H9 (cell line): ENCODE results near the gene GABRB3. TPM values are rescaled to one million over a fixed set of nuclear protein-coding genes. Genes with fewer than 3 reads are reported as not detected.

ENCODE experiments used
- DNase-seq: peaks from one replicate; pipeline ENCODE4 v3.0.0-alpha.2; 2017
- H2AFZ ChIP-seq: one replicate; pipeline ENCODE4 v1.6.1; 2013; ENCODE audit warnings: mild to moderate bottlenecking, low read length, control low read depth, moderate library complexity
- H2AK5ac ChIP-seq: 2 replicates; pipeline ENCODE4 v1.6.1; 2013; ENCODE audit warnings: low read length, control low read depth, mixed read lengths; ENCODE audit not compliant: insufficient read length
- H2BK120ac ChIP-seq: one replicate; pipeline ENCODE4 v1.6.1; 2013; ENCODE audit warnings: low read depth, mild to moderate bottlenecking, low read length, control low read depth, inconsistent platforms; ENCODE audit not compliant: poor library complexity, severe bottlenecking
- H2BK12ac ChIP-seq: 2 replicates; pipeline ENCODE4 v1.6.1; 2013; ENCODE audit warnings: low read length, control low read depth, mixed read lengths, low read depth; ENCODE audit not compliant: insufficient read length
- H2BK15ac ChIP-seq: 2 replicates; pipeline ENCODE4 v1.6.1; 2013; ENCODE audit warnings: low read depth, low read length, control low read depth
- H2BK20ac ChIP-seq: one replicate; pipeline ENCODE4 v1.6.1; 2013; ENCODE audit warnings: low read depth, mild to moderate bottlenecking, low read length, control low read depth, inconsistent platforms; ENCODE audit not compliant: poor library complexity, severe bottlenecking
- H2BK5ac ChIP-seq: 2 replicates; pipeline ENCODE4 v1.6.1; 2013; ENCODE audit warnings: low read length, control low read depth, mixed read lengths; ENCODE audit not compliant: insufficient read length
- H3K14ac ChIP-seq: 2 replicates; pipeline ENCODE4 v1.6.1; 2013; ENCODE audit warnings: low read length, control low read depth; ENCODE audit not compliant: insufficient read depth
- H3K18ac ChIP-seq: 2 replicates; pipeline ENCODE4 v1.6.1; 2013; ENCODE audit warnings: low read depth, mild to moderate bottlenecking, mixed read lengths, low read length, control low read depth; ENCODE audit not compliant: insufficient read length
- H3K23ac ChIP-seq: 2 replicates; pipeline ENCODE4 v1.6.1; 2013; ENCODE audit warnings: low read length, control low read depth, mixed read lengths, low read depth; ENCODE audit not compliant: insufficient read length
- H3K23me2 ChIP-seq: 2 replicates; pipeline ENCODE4 v1.6.1; 2013; ENCODE audit warnings: low read depth, mild to moderate bottlenecking, mixed read lengths, low read length, control low read depth; ENCODE audit not compliant: insufficient read length, poor library complexity, severe bottlenecking
- H3K27ac ChIP-seq: 2 replicates; pipeline ENCODE4 v1.5.1; 2013; ENCODE audit warnings: low read length, control low read depth, mixed read lengths, low read depth; ENCODE audit not compliant: insufficient read length
- H3K27me3 ChIP-seq: 2 replicates; pipeline ENCODE4 v1.6.1; 2013; ENCODE audit warnings: low read length, control low read depth, inconsistent platforms; ENCODE audit not compliant: insufficient read depth
- H3K4ac ChIP-seq: 2 replicates; pipeline ENCODE4 v1.6.1; 2013; ENCODE audit warnings: low read depth, mild to moderate bottlenecking, control low read depth, inconsistent platforms, low read length, moderate library complexity
- H3K4me1 ChIP-seq: 2 replicates; pipeline ENCODE4 v1.6.1; 2013; ENCODE audit warnings: low read length, control low read depth, inconsistent platforms; ENCODE audit not compliant: insufficient read depth
- H3K4me2 ChIP-seq: 2 replicates; pipeline ENCODE4 v1.6.1; 2013; ENCODE audit warnings: low read length, control low read depth, mixed read lengths; ENCODE audit not compliant: insufficient read length, insufficient read depth
- H3K56ac ChIP-seq: 2 replicates; pipeline ENCODE4 v1.6.1; 2013; ENCODE audit warnings: low read depth, mild to moderate bottlenecking, mixed read lengths, low read length, control low read depth; ENCODE audit not compliant: insufficient read length
- H3K79me1 ChIP-seq: 2 replicates; pipeline ENCODE4 v1.6.1; 2013; ENCODE audit warnings: low read depth, mild to moderate bottlenecking, moderate library complexity, low read length, control low read depth, inconsistent platforms; ENCODE audit not compliant: insufficient read depth, poor library complexity, severe bottlenecking
- H3K79me2 ChIP-seq: 2 replicates; pipeline ENCODE4 v1.6.1; 2013; ENCODE audit warnings: low read length, control low read depth, inconsistent platforms; ENCODE audit not compliant: insufficient read depth
- H3K9ac ChIP-seq: 2 replicates; pipeline ENCODE4 v1.6.1; 2013; ENCODE audit warnings: low read length, control low read depth, mixed read lengths; ENCODE audit not compliant: insufficient read length; ENCODE audit errors: extremely low read depth
- H3K9me3 ChIP-seq: one replicate; pipeline ENCODE4 v1.6.1; 2013; ENCODE audit warnings: low read depth, low read length, inconsistent platforms; ENCODE audit not compliant: control insufficient read depth
- H3T11ph ChIP-seq: one replicate; pipeline ENCODE4 v1.6.1; 2013; ENCODE audit warnings: mild to moderate bottlenecking, low read length, control low read depth, inconsistent platforms
- H4K20me1 ChIP-seq: one replicate; pipeline ENCODE4 v1.6.1; 2013; ENCODE audit not compliant: control insufficient read depth, insufficient read length, insufficient read depth
- H4K5ac ChIP-seq: 2 replicates; pipeline ENCODE4 v1.6.1; 2013; ENCODE audit warnings: low read depth, mild to moderate bottlenecking, mixed read lengths, low read length, control low read depth; ENCODE audit not compliant: insufficient read length
- H4K8ac ChIP-seq: replicated peaks from 2 replicates; pipeline ENCODE4 v1.6.1; 2013; ENCODE audit warnings: low read length, control low read depth, mixed read lengths, low read depth; ENCODE audit not compliant: insufficient read length
- H4K91ac ChIP-seq: 2 replicates; pipeline ENCODE4 v1.6.1; 2013; ENCODE audit warnings: low read depth, mild to moderate bottlenecking, moderate library complexity, mixed read lengths, low read length, control low read depth; ENCODE audit not compliant: insufficient read length
- H3K27ac Mint-ChIP-seq, 3 experiments: 2 replicates in 2 of 3; 3 replicates in 1 of 3; pipeline ENCODE4 v1.8.0; 2020 to 2021; ENCODE audit warnings: mixed read lengths in 3 of 3, mild to moderate bottlenecking in 1 of 3, moderate library complexity in 1 of 3
- H3K27me3 Mint-ChIP-seq: 2 replicates; pipeline ENCODE4 v1.8.0; 2021; ENCODE audit warnings: low read depth, mild to moderate bottlenecking, moderate library complexity, mixed read lengths
- H3K36me3 Mint-ChIP-seq, 3 experiments: 2 replicates in 2 of 3; 3 replicates in 1 of 3; pipeline ENCODE4 v1.8.0; 2020 to 2021; ENCODE audit warnings: low read depth in 3 of 3, mixed read lengths in 3 of 3; ENCODE audit not compliant: insufficient read depth in 1 of 3
- H3K4me1 Mint-ChIP-seq, 2 experiments: 2 replicates each; pipeline ENCODE4 v1.8.0; 2020; ENCODE audit warnings: mixed read lengths in 2 of 2
- H3K4me3 Mint-ChIP-seq, 2 experiments: 2 replicates in 1 of 2; 3 replicates in 1 of 2; pipeline ENCODE4 v1.8.0; 2020 to 2021; ENCODE audit warnings: mild to moderate bottlenecking in 2 of 2, mixed read lengths in 2 of 2, moderate library complexity in 1 of 2
- H3K9me3 Mint-ChIP-seq, 2 experiments: 2 replicates in 1 of 2; 3 replicates in 1 of 2; pipeline ENCODE4 v1.8.0; 2020; ENCODE audit warnings: mild to moderate bottlenecking in 2 of 2, mixed read lengths in 2 of 2, moderate library complexity in 1 of 2
- WGBS: extraction: QIAGEN DNeasy Blood & Tissue Kit; methylation state at CpG from one replicate; pipeline ENCODE4 v1.1.7; 2013; ENCODE audit warnings: missing lambda C conversion rate, low lambda C conversion rate, mixed read lengths; ENCODE audit not compliant: insufficient read length; ENCODE audit errors: extremely low coverage; 5-methylcytosine and 5-hydroxymethylcytosine counted together
- total RNA-seq: library from RNA; stranded (reverse); gene quantifications from 2 replicates; pipeline ENCODE4 v1.2.1, GENCODE V29; 2021
- TF ChIP-seq, protein P1 (sequence below): fragments of 200-600 bp; sonication (generic); conservative IDR thresholded peaks from 3 replicates; pipeline ENCODE4 v1.8.0; 2021; ENCODE audit warnings: antibody characterized with exemption, mild to moderate bottlenecking

Gene GABRB3
- total RNA-seq, 1 experiment from 2014 or later, result 98.2 TPM

DNA sequence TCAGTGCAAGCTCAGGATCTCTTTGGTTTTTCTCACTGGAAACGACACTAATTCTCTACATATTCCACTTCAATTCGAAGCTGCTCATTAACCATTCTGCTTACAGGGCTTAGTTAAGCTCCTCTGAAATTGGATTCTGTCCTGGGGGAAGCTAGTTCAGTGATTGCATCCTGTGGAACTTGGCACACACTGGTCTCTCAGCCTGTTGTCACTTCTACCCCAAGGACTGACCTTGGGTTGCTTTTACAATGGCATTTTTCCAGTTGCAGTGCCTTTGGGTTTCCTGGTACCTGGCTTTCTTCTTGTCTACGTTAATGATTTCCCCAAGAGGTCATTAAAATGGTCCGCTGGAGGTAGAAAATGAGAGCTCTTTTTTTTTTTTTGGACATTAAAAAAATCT, 33.3 kb upstream of the GABRB3 start:
- no peak overlapping the region for H2BK15ac ChIP-seq
- no peak overlapping the region for H3K14ac ChIP-seq
- H3K4me1 ChIP-seq, result no peaks in the 10 kb centered on the region
- H3K4me2 ChIP-seq, result no peak overlapping the region
- H2BK120ac ChIP-seq, result no peak overlapping the region
- no peak overlapping the region for H4K5ac ChIP-seq
- H3K23ac ChIP-seq, result no peak overlapping the region
- no peaks in the 10 kb centered on the region for H3K23me2 ChIP-seq
- no peak for DNase-seq
- H4K20me1 ChIP-seq, result no peaks in the 10 kb centered on the region
- H4K91ac ChIP-seq, result no peak overlapping the region
- TF ChIP-seq, protein P1, sequence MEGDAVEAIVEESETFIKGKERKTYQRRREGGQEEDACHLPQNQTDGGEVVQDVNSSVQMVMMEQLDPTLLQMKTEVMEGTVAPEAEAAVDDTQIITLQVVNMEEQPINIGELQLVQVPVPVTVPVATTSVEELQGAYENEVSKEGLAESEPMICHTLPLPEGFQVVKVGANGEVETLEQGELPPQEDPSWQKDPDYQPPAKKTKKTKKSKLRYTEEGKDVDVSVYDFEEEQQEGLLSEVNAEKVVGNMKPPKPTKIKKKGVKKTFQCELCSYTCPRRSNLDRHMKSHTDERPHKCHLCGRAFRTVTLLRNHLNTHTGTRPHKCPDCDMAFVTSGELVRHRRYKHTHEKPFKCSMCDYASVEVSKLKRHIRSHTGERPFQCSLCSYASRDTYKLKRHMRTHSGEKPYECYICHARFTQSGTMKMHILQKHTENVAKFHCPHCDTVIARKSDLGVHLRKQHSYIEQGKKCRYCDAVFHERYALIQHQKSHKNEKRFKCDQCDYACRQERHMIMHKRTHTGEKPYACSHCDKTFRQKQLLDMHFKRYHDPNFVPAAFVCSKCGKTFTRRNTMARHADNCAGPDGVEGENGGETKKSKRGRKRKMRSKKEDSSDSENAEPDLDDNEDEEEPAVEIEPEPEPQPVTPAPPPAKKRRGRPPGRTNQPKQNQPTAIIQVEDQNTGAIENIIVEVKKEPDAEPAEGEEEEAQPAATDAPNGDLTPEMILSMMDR, result no peak
- H3K4me3 Mint-ChIP-seq, result no peak overlapping the region
- H3K27me3 Mint-ChIP-seq, result peaks cover 6% of the 10 kb centered on the region; the same call in 1 of the 2 replicates
- no peak overlapping the region for H3K56ac ChIP-seq
- peaks cover 0 to 6% (median 0%) of the 10 kb centered on the region in 3 experiments; a peak in 3 of 7 replicates for H3K36me3 Mint-ChIP-seq
- no peak overlapping the region for H2AFZ ChIP-seq
- no peak overlapping the region for H3K27ac ChIP-seq
- no peak overlapping the region for H3K27ac Mint-ChIP-seq
- peaks cover 0 to 6% of the 10 kb centered on the region in 2 experiments; a peak in 4 of 5 replicates for H3K9me3 Mint-ChIP-seq
- no peak overlapping the region for H2BK12ac ChIP-seq
- no peak overlapping the region for H2AK5ac ChIP-seq
- H3K79me1 ChIP-seq, result no peaks in the 10 kb centered on the region
- peaks cover 7 to 8% of the 10 kb centered on the region in 2 experiments; a peak in 2 of 4 replicates for H3K4me1 Mint-ChIP-seq
- H4K8ac ChIP-seq, result no peak overlapping the region
- no peak overlapping the region for H3T11ph ChIP-seq
- H3K9ac ChIP-seq, result no peak overlapping the region
- WGBS, result no CpG with 5 or more reads among the region's 4 CpGs
- H3K9me3 ChIP-seq, result no peaks in the 10 kb centered on the region
- H3K79me2 ChIP-seq, result no peaks in the 10 kb centered on the region
- no peak overlapping the region for H2BK5ac ChIP-seq
- no peaks in the 10 kb centered on the region for H3K27me3 ChIP-seq
- no peak overlapping the region for H3K4ac ChIP-seq
- H2BK20ac ChIP-seq, result no peak overlapping the region
- no peak overlapping the region for H3K18ac ChIP-seq
